Measurements from ENCODE around the gene PRSS27.

GRCh38 chr16:2751577-2752034 is 31.6 kb upstream of the PRSS27 start:
- TF ChIP-seq POLR2A (IDR thresholded peaks at IDR 0.05) (no peak), POLR2AphosphoS5 (IDR thresholded peaks at IDR 0.05) (no peak)
- TF ChIP-seq, protein P1, sequence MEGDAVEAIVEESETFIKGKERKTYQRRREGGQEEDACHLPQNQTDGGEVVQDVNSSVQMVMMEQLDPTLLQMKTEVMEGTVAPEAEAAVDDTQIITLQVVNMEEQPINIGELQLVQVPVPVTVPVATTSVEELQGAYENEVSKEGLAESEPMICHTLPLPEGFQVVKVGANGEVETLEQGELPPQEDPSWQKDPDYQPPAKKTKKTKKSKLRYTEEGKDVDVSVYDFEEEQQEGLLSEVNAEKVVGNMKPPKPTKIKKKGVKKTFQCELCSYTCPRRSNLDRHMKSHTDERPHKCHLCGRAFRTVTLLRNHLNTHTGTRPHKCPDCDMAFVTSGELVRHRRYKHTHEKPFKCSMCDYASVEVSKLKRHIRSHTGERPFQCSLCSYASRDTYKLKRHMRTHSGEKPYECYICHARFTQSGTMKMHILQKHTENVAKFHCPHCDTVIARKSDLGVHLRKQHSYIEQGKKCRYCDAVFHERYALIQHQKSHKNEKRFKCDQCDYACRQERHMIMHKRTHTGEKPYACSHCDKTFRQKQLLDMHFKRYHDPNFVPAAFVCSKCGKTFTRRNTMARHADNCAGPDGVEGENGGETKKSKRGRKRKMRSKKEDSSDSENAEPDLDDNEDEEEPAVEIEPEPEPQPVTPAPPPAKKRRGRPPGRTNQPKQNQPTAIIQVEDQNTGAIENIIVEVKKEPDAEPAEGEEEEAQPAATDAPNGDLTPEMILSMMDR (IDR thresholded peaks at IDR 0.05) = no peak
